HCEC 1CT (cell line): Measurements from ENCODE around the gene KCNQ1.

Source experiments
- DNase-seq: peaks from one replicate; pipeline ENCODE4 v3.0.0-alpha.2; 2017

The KCNQ1 gene

DNA sequence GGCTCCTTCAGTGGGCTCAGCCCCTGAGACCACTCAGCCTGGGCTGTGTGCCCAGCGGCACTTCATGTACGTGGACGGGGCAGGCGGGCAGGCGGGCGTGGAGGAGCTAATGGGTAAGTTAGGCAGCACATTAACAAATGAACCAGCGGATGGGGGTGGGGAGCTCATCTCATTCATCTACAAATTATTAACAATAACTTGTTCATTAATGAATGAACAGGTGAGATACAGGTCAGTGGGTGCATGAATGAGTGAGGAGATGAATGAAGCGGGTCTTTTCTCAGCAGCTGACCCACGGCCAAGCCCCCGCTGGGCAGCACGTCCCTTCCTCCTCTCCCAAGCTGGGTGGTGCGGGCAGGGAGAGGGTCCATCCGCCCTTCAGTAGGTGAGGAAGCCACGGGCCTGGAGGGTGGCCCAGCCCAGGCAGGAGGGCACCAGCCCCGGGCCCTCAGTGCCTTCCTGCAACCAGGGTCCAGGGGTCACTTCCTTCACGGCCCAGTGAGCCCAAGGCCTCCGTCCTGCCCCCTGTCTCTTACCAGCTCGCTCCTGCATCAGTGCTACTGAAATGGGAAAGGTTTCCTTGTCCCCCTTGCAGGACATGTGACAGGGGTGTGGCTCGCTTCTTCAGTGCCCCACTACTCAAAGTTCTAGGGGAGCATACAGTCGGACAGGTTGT lies 315.5 kb downstream of the KCNQ1 start:
- no peak for DNase-seq

DNA sequence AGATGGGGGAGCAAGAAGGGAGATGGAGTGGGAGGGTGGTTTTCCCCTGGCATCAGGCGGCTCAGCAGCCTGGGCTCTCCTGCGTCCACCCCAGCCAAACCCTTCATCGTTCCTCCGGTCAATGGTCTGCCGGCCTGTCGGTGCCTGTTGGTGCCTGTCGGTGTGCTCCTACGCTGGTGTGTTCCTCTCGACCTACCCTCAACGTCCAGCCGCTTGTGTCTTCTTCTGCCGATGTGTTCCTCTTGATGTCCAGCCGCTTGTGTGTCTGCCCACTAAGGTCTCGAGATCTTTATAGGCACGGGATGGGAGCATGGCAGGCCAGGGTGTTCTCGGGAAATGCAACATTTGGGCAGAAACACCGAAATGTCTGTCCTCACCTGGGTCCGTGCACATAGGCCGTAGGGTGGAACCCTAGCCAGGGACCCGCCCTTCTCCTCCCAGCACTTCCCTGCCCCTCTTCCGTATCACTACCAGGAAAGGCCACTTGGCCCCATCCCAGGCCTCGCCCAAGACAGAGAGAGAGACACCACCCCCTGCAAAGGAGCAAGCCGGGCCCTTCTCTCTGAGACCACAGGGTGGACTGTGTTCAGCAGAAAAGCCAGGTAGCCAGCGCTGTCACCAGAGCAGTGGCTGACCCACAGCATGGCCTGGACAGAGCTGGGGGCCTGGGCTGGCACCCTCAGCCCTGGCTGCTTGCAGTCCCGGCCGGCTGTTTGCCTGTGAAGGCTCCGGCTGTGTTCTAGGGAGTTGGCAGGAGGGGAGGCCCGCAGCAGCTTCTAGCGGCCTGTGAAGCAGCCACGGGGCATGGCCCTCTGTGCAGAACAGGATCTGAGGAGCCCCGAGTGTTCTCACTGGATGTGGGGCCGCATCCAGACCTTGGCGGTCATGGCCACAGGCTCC lies 316.6 kb downstream of the KCNQ1 start:
- no peak for DNase-seq

DNA sequence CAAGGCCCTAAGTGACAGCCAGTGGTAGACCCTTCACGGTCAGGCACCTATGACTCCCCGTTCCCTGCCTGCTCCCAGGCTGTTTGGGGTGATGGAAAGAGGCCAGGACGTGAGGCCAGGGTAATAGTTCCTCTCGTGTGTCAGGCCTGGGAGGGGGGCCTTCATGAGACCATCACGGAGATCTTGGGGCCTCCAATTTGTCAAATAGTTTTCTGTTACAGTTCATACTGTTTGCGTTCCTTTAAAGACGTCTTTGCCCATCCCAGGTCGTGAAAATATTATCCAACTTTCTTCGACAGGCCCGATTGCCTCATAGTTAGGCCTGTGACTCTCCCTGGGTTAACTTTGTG lies 317.2 kb downstream of the KCNQ1 start:
- no peak for DNase-seq

DNA sequence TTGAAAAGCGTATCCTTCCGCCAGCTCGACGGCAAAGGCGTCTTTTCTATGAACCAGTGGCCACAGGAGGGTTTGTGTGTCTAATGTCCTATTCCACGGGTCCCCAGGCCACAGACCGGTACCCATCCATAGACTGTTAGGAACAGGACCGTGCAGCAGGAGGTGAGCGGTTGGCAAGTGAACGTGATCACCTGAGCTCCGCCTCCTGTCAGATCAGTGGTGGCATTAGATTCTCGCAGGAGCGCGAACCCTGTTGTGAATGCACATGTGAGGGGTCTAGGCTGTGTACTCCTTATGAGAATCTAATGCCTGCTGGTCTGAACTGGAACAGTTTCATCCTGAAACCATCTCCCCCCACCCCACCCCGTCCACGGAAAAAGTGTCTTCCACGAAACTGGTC lies 317.6 kb downstream of the KCNQ1 start:
- DNase-seq, result no peak

DNA sequence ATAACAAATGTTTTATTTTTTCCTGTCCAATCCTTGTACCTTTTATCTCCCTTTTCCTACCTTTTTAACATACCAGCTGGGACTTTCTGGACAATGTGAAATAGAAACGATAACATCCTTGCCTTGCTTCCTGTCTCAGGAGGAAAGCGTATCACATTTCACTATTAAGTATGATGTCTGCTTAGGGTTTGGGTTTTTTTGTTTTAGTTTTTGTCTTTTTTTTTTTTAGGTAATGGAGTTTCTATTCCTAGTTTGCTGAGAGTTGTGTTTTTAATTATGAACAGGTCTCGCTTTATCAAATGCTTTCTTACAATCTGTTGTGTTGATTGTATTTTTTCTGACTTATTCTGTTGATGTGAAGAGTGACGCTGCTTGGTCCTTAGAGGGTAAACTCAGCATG lies 319.2 kb downstream of the KCNQ1 start:
- DNase-seq, result no peak

DNA sequence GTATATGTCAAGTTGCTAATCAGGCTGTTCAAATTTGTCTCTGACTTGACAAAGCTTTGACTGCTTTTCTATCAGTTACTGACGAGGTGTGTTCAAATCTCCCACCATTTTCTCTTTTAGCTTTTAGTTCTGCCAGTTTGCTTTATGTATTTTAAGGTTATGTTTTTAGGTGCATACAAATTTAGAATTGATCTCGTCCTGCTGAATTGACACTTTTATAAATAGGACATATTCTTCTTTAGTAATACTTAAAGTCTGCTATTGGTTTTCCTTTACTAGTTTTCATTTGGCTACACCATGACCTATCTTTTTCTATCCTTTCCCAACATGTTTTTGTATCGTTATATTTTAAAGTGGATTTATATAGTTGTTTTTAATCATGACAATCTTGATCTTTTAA lies 320.7 kb downstream of the KCNQ1 start:
- DNase-seq, result no peak

DNA sequence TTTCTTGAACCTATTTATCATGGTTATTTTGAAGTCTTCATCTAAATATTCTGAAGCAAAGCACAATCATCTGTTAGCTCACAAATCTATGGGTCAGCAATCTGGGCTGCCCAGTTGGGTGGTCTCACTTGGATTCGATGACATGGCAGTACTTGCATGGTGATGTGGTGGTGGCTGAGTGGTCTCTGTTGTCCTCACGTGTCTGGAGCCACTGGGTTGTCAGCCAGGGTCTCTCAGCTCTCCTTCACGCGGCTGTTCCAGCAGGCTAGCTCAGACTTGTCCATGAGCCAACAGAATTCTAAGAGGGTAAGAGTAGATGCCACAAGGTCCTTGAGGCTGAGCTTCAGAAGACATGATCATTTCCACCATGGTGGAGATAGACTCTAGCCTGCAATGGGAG lies 321.4 kb downstream of the KCNQ1 start:
- DNase-seq, result no peak

DNA sequence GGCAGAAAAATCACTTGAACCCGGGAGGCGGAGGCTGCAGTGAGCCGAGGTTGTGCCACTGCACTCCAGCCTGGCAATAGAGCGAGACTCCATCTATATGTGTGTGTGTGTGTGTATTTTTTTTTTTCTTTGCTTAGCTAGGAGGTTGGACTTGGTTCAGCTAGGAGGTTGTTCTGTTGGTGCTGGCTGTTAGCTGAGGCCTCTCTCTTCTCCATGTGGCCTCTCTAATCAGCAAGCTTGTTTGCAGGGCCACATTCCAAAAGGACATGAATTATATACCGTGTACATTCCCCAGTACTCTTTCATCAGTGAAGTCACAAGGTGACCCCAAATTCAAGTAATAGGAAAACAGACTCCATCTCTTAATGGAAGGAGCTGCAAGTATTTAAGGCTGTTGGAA lies 322.3 kb downstream of the KCNQ1 start:
- DNase-seq, result no peak

DNA sequence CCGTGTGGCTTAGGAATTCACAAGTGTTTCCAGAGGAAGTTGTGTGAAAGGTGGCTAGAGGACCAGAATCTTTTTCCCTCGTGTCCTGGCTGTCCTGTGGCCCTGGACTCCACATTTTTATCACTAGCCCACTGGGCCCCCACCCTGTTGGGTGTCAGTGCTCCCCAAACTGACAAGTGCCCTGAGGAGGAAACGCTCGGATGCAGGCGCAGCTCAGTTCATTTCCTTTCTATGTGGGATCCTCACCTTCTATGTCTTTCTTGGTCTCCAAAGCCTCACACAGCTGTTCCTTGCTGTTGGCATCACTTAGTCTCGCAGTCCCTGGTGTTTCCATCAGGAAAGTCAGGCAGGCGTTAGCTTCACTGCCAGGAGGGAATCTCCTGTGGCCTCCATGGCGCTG lies 323.0 kb downstream of the KCNQ1 start:
- DNase-seq, result no peak

DNA sequence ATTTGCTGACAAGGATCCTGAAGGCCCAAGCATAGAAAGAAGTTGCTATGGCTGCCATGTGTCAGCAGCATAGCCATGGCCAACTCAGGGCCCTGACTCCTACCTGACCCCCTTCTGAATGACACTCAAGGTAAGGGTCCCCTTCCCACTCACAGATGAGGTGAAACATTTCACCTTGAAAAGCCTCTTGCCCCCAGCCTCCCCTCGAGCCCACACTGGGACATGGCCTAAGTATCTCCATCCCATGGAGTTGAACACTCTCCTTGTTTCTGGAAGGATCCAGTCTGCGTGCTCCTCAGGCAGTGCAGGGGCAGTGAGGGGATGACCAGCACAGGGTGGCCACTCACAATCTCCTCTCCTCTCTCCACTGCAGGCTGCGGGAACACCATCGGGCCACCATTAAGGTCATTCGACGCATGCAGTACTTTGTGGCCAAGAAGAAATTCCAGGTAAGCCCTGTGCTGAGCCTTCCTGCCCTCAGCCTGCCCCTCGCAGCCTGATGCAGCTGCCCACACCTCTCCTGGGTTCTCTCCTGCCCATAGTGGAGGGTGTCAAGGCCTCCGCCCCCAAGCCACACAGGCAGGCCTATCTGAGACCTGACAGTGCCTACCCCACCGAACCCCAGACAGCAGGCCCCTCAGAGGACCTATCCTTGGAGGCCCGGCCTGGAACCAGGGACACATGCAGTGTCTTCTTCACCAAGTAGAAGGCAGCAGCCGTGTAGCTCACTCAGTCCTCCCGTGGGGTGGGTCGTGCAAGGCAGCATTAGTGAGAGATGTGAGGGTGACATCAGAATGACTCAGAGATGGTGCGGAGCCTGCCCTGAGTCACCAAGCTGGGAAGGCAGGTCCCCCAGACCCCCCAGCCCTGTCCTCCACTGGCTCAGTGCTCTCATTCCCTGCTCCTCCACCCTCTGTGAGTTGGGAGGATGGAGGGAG lies 323.9 kb downstream of the KCNQ1 start:
- peak; percentile 70 for DNase-seq

DNA sequence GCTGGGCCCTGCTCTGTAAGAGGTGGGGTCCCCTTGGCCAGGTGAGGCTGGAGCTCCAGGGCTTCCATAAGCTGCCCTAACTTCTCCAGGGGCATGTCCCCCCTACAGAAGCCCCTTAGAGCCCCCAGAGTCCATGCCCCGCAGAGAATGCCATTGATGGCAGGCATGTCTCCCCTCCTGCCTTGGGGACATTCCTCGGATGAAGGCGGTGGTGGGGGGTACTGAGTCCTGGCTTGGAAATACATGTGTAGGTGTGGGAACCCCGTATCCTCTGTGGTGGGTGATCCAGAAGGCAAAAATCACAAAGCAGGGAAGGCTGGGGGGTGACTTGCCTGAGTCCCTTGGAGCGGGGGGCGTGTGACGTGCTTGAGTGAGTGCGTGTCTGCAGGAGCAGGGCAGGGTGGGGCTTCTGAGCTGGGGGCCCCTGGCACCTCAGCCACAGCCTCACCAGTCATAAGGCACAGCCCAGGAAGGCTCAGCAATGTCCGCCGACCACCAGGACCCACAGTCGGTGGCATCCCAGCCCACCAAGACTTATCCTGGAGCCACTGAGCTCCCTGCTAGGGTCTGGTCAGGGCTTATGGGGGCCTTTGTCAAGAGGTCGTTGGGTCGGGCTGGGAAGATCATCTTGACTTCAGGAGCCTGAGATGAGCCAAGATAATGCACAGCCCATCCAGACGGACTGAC lies 324.7 kb downstream of the KCNQ1 start:
- no peak for DNase-seq

DNA sequence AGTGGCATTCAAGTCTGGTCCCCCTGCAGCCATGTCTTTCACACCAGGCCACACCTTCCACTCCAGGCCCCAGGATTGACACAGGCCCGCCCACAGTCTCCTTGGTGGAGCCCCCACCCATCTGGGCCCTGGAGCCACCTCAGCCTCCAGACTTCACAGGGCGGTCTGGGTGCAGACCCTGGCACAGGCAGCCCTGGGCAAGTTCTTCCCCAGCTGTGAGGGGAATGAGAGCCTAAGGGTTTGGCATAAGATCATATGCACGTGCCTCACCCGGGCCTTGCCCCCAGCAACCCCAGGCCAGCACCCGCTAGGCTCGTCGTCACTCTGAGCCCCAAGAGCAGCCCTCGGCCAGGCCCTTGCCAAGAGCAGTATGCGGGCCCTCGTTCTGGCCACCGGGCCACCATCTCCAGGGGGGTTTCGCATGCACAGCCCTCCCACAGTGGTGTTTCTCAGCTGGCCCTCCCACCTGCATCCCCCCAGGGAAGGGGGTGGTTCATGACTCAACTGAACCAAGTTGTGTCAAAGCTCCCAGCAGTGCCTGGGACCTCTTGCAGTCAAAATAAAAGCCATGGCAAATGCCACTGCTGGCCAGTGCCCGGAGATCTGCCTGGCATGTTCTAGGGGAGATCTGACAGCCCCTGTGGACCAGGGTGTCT lies 325.4 kb downstream of the KCNQ1 start:
- DNase-seq, result no peak

DNA sequence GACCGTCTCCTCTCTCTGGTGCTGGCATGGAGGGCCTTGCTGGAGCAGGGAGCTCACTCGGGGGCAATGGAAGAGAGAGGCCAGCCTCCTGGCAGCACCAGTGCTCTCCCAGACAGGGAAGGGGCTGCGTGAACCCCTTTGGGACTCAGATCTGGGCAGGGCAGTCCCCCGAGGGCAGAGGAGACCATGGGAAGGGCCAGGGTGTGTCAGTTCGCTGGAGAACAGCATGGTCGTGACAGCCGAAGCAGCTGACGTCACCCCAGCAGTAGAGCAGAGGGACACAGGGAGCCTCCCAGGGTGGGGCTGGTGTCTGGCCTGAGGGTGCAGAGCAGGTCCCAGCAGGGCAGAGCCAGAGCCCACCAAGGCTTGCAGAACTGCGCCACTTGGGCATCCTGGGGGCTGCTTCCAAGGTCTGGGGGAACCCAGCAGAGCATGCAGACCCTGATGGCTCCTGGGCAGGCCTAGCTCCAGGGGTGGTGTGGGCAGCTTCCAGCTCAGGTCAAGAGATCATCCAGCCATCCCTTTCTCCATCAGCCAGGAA lies 326.0 kb downstream of the KCNQ1 start:
- DNase-seq, result no peak

DNA sequence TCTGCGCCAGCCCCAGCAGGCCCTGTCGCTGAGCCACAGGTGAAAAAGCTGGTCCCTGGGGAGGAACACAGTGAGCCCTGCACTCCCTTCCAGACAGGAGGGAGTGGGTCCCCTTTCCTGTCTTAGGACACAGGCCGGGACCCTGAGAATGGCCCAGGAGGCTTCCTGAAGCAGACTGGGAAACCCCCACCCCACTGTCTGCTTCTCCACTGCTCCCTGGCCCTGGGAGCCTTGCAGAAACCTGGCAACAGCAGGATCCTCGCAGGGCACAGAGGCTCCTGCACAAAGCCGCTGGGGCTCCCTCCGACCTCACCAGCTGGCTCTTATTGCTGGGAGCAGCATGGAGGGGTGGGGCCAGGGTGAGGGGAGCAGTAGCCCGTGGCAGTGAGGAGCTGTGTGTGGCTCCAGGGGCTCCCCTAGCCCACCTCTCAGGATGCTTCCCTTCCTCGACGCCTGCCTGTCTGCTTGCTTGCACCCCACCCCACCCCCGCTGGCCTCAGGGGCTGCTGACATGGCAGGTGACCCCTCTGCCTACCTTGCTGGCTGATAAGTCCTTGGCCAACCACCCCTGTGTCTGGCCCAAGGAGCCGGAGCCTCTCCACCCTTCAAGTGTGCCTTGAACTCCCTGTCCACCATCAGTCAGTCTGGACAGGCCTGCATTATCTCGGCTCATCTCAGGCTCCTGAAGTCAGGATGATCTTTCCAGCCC lies 327.1 kb downstream of the KCNQ1 start:
- DNase-seq, result no peak

DNA sequence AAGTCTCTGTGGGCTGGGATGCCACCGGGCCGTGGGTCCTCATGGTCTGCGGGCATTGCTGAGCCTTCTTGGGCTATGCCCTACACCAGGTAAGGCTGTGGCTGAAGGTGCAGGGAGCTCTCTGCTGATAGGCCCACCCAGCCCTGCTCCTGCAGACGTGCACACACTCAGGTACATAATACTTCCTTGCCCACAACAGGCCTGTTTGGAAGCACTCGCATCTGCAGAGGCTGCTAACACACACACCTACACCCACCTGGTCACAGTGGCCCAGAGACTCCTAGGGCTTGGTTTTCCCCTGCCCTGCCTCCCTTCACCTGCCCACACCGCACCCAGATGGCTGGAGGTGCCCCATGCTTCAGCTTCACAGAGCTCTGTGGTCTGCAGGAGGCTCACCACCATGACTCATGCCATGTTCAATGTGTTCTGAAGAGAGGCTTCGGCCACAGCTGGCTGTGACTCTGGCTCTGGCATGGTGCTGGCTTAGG lies 327.8 kb downstream of the KCNQ1 start:
- DNase-seq, result peak; percentile 62

DNA sequence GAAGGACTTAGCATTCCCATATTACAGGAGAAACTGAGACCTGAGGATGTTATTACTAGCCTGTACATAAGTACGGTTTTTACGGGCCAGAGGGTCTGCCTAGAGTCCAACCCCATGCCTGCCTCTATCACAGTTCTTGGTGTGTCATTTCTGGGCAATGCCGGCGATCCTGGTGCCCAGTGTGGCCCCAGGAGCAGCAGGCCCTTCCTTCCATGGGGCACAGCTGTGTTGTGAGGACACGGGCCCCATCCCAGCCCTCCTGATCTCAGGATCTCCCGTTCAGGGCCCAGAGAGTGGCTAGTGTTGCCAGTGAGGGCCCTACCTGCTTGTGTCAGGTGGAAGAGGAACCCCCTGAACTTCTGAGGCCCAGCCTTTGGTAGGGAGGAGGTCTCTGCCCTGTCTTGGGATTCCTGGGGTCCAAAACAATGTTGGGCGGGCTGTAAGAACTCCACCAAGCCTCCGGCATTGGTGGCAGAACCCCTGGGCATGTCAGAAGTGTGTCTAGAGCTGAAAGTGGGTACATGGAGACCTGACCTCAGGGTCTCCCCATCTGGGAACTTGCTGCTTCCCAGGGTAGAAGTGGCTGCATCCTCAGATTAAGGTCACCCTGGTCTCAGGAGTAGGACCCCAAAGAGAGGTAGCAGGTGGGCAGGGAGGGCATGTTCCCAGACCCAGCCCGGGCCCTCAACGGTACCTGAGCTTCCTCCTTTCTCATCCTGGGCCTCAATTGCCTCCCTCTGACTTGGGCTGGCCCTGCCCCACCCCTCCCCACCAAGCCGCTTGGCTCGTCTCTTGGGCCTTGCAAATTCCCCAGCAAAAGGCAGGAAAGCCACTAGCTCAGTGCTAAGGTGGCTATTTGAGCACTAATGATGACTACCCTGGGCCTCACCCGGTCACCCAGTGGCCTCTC lies 329.6 kb downstream of the KCNQ1 start:
- DNase-seq, result no peak

DNA sequence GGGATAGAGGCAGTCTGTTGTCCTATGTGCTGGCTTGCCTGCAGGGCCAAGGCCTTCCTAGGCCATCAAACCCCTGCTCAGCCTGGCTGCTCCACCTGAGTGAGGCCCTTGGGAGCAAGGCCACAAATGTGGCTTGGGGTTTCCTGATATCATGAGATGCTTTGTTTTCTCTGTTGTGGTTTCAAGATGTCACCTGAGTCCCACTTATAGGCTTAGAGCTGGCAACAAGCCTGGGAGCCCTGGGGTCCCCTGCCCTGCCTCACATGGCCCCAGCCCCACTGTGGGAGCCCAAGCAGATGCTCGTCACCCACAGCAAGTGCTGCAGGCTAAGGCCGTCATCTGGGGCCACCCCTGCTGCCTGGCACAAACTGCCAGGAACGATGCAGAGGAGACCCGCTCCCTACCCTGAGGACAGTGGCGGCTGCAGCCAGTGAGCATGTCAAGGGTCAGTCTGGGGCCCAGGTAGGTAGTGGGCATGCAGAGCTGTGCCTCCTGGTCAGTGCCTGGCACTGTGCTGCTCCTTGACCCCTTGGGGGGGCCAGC lies 330.3 kb downstream of the KCNQ1 start:
- no peak for DNase-seq

DNA sequence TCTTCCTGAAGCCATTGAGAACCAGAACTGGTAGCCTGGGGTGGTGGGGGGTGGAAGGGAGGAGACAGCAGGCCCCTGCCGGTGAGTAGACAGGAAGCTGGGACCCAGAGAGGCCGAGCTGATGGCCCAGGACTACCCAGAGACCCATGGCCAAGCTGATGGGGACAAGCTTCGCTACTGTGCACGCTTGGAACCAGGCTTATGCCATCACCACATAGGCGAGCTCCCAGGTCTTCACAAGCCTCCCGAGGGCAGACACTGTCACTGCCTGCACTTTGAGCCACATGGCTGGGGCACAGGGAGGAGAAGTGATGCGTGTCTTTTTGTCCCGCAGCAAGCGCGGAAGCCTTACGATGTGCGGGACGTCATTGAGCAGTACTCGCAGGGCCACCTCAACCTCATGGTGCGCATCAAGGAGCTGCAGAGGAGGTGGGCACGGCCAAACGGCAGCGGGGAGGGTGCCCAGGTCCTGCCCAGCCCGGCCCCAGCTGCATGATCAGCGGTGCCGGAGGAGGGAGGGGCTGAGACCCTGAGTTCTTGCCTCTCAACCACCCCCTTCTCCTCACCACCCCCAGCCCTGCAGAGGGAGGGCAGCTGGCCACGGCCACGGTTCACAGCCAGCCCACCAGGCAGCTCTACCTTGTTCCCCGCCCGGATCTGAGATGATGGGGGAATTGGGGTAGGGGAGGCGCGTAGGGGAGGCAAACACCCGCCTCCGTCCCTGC lies 331.0 kb downstream of the KCNQ1 start:
- no peak for DNase-seq
